ENCODE results near the gene GHRHR. TPM values are rescaled to one million over a fixed set of nuclear protein-coding genes. Genes with fewer than 3 reads are reported as not detected.

The GHRHR gene
- total RNA-seq, 4 donors from 2014 or later, result not detected

DNA sequence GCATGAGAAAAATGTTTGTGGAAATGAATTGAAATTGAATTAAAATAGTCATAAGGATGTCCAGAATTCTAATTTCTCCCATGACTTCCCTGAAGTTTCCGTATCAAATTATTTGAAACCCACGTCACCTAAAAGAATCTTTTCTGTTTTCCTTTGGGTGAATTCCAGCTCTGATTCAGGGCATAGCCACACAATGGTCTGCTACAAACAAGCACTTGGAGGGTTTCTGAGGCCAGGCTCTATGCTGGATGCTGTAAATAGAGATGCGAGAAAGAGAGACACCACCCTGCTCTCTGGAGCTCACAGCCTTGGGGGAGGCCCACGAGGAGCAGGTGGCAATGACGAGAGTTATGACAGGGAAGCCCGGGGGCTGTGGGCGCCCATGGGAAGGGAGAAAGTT, 33.6 kb downstream of the GHRHR start:
- peaks cover 0 to 12% (median 0%) of the 10 kb centered on the region in 4 donors for H3K4me1 ChIP-seq
- H3K9me3 ChIP-seq, result no peaks in the 10 kb centered on the region
- 51 to 63% methylated on average over 7 of the region's 7 CpGs for WGBS, 2 donors
- DNase-seq (ENCODE audit: low spot score in 2 of 2), result no peak
- no peaks in the 10 kb centered on the region for H3K27me3 ChIP-seq
- no peak overlapping the region for H3K27ac ChIP-seq
- no peaks in the 10 kb centered on the region for H3K36me3 ChIP-seq
- TF ChIP-seq CTCF (IDR thresholded peaks at IDR 0.05) (no peak), EP300 (IDR thresholded peaks at IDR 0.05) (no peak), POLR2A (IDR thresholded peaks at IDR 0.05) (no peak)
- H3K4me3 ChIP-seq, result no peak overlapping the region

DNA sequence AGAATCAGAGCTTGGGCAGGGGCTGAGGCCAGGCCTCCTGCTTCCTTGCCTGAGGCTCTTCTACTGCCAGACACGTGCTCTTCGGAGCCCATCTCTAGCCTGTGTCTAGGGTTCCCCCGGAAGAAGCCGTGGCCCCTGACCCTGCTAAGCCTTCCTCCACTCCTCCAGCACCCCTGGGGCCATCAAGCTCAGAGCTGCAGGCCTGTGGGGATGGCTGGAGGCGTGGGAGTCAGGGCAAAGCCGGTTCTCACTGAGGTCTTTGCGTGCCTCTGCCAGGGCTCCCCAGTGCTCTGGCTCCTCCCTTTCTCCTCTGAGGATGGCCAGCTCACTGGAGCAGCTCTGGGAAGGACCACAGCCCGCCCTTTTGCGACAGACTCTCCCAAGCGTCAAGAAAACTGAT, 34.4 kb downstream of the GHRHR start:
- TF ChIP-seq POLR2A (IDR thresholded peaks at IDR 0.05) (no peak), CTCF (IDR thresholded peaks at IDR 0.05) (no peak), EP300 (IDR thresholded peaks at IDR 0.05) (no peak)
- Histone ChIP-seq H3K36me3 (no peaks in the 10 kb centered on the region), H3K9me3 (peaks cover 0 to under 1% (median 0%) of the 10 kb centered on the region in 4 donors), H3K4me3 (no peak overlapping the region), H3K4me1 (peaks cover 0 to 12% (median 0%) of the 10 kb centered on the region in 4 donors), H3K27ac (no peak overlapping the region), H3K27me3 (no peaks in the 10 kb centered on the region)
- 53 to 65% methylated on average over 8 to 10 of the region's 10 CpGs for WGBS, 2 donors
- DNase-seq (ENCODE audit: low spot score in 2 of 2), result no peak

- Histone ChIP-seq H3K27ac (peak overlapping the region in 1 of 4 donors; percentile 50), H3K9me3 (peaks cover 0 to 10% (median 0%) of the 10 kb centered on the region in 4 donors), H3K4me3 (no peak overlapping the region), H3K27me3 (no peaks in the 10 kb centered on the region), H3K4me1 (peaks cover 0 to 12% (median 0%) of the 10 kb centered on the region in 4 donors), H3K36me3 (no peaks in the 10 kb centered on the region)
- 60 to 62% methylated on average over 9 of the region's 9 CpGs for WGBS, 2 donors
- TF ChIP-seq POLR2A (IDR thresholded peaks at IDR 0.05) (no peak), CTCF (IDR thresholded peaks at IDR 0.05) (no peak), EP300 (IDR thresholded peaks at IDR 0.05) (no peak)
- DNase-seq (ENCODE audit: low spot score in 2 of 2), result peak in 1 of 2 donors; percentile 24
Measured at GRCh38 chr7:31000161-31000693, 36.5 kb downstream of the GHRHR start.

DNA sequence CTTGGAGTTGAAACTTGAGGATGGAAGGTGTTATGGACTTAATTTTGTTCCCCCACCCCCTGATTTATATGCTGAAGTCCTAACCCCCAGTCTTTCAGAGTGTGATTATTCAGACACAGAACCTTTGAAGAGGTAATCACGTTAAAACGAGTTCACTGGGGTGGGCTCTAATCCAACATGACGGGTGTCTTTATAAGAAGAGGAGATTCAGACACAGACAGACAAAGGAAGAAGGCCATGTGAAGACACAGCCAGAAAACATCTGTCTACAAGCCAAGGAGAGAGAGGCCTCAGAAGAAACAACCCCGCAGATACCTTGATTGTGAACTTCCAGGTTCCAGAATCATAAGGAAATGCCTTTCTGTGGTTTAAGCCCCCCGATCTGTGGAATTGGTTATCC, 37.0 kb downstream of the GHRHR start:
- Histone ChIP-seq H3K4me3 (no peak overlapping the region), H3K27me3 (no peaks in the 10 kb centered on the region), H3K9me3 (peaks cover 0 to 10% (median 0%) of the 10 kb centered on the region in 4 donors), H3K4me1 (peaks cover 0 to 12% (median 0%) of the 10 kb centered on the region in 4 donors), H3K27ac (no peak overlapping the region), H3K36me3 (no peaks in the 10 kb centered on the region)
- 70% methylated on average over 5 of the region's 5 CpGs for WGBS, 2 donors
- DNase-seq (ENCODE audit: low spot score in 2 of 2), result no peak
- no peak for TF ChIP-seq EP300 (IDR thresholded peaks at IDR 0.05)
- no peak for TF ChIP-seq CTCF (IDR thresholded peaks at IDR 0.05)
- TF ChIP-seq POLR2A (IDR thresholded peaks at IDR 0.05), result no peak

GRCh38 chr7:31002256-31002655, 38.5 kb downstream of the GHRHR start:
- Histone ChIP-seq H3K36me3 (no peaks in the 10 kb centered on the region), H3K4me3 (no peak overlapping the region), H3K27me3 (no peaks in the 10 kb centered on the region), H3K9me3 (peaks cover 0 to 10% (median 0%) of the 10 kb centered on the region in 4 donors), H3K27ac (no peak overlapping the region), H3K4me1 (peaks cover 0 to 5% (median 0%) of the 10 kb centered on the region in 4 donors)
- 69 to 73% methylated on average over 6 of the region's 6 CpGs for WGBS, 2 donors
- DNase-seq (ENCODE audit: low spot score in 2 of 2), result no peak
- no peak for TF ChIP-seq EP300 (IDR thresholded peaks at IDR 0.05)
- TF ChIP-seq POLR2A (IDR thresholded peaks at IDR 0.05), result no peak
- TF ChIP-seq CTCF (IDR thresholded peaks at IDR 0.05), result no peak
